LoVo (cell line): ENCODE data around the gene HTT-AS.

Experiments used
- DNase-seq: peaks from one replicate; pipeline ENCODE4 v3.0.0-alpha.2; 2016; ENCODE audit warnings: low spot score

The HTT-AS gene

DNA sequence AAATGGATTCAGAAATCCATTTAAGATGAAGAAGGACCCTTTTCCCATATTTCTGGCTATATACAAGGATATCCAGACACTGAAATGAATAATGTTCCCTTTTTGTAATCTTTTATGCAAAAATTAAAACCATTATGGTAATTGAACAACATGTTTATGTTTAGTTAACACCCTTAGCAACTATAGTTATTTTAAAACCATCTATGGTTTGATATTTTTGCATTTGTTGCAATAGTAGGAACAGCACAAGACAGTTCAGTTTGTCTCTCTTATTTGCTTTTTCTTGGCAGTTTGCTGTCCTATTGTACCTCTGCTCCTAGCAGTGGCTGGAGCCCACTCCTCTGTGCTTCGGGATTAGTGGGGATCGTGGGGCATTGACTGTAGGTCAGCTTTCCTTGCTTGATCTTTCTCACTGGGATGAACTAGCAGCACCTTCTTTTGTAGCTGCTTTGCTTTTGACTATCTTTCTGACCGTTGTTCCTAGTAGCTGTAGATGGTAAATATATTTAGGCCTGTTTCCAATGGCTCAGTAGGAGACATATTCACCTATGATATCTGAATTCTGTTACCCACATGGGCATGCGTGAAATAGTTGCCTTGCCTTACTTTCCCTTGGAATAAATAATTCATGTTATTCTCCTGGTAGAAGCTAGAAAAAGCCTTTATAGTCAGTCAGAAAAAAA, 12.9 kb upstream of the HTT-AS start:
- no peak for DNase-seq

DNA sequence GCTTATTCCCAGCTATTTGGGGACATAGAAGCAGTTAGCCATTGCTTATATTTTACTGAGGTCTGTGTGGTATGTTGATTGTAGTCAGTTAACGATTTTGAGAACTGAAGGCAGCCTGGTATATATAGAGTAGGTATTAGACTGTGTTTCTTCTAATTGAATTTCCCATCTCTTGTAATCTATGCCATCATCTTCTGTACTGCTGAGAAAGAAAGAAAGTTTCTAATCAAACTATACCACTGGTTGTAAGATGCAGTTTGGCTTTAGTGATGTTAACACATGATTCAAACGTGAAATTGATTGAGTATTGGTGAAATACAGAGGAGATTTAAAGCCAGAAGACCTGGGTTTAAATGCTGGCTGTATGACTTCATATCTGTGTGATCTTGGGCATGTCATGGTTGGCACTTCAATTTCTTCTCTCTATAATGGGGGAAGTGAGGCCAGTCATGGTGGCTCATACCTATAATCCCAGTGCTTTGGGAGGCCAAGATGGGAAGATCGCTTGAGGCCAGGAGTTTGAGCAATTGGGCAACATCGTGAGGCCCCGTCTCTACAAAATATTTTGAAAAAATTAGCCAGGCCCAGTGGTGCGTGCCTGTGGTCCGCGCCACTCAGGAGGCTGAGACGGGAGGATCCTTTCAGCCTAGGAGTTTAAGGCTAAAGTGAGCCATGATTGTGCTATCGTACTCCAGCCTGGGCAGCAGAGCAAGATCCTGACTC, 11.8 kb upstream of the HTT-AS start:
- no peak for DNase-seq

DNA sequence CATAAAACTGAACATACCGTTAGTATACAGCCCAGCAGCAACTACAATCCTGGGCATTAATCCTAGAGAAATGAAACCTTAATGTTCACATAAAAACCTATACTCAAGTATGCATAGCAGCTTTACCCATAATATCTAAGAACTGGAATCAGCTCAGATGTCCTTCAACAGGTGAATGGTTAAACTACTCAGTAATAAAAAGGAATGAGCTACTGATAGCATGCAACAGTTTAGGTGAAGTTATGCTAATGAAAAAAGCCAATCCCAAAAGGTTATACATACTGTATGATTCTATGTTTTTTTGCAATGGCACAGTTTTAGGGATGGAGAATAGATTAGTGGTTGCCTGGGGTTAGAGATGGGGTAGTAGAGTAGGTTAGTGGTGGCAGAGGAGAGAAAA, 9.4 kb upstream of the HTT-AS start:
- no peak for DNase-seq

DNA sequence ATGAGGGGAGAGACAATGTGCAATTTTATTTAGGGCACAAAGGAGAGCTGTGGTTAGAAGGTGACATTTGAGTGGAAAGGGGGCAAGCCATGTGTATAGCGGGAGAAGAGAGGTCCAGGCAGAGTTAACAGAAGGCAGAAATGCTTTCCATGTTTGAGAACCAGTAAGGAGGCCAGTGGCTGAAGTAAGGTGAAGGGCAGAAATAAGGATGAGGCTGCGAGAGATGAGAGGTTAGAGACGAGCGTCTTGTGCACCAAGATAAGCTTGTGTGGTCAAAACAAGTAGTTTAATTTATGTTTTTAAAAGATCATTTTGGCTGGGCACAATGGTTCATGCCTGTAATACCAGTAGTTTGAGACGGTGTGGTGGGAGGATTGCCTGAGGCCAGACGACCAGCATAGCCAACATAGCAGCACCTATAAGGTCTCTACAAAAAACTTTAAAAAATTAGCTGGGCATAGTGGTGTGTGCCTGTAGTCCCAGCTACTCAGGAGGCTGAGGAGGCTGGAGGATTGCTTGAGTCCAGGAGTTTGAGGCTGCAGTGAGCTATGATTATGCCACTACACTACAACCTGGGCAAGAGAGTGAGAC, 8.7 kb upstream of the HTT-AS start:
- no peak for DNase-seq

DNA sequence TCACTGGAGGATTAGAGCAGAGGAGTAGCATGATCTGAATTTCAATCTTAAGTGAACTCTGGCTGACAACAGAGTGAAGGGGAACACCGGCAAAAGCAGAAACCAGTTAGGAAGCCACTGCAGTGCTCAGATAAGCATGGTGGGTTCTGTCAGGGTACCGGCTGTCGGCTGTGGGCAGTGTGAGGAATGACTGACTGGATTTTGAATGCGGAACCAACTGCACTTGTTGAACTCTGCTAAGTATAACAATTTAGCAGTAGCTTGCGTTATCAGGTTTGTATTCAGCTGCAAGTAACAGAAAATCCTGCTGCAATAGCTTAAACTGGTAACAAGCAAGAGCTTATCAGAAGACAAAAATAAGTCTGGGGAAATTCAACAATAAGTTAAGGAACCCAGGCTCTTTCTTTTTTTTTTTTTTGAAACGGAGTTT, 5.4 kb upstream of the HTT-AS start:
- DNase-seq: no peak

DNA sequence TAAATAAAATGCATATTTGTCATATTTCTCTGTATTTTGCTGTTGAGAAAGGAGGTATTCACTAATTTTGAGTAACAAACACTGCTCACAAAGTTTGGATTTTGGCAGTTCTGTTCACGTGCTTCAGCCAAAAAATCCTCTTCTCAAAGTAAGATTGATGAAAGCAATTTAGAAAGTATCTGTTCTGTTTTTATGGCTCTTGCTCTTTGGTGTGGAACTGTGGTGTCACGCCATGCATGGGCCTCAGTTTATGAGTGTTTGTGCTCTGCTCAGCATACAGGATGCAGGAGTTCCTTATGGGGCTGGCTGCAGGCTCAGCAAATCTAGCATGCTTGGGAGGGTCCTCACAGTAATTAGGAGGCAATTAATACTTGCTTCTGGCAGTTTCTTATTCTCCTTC, 3.5 kb upstream of the HTT-AS start:
- DNase-seq: no peak

DNA sequence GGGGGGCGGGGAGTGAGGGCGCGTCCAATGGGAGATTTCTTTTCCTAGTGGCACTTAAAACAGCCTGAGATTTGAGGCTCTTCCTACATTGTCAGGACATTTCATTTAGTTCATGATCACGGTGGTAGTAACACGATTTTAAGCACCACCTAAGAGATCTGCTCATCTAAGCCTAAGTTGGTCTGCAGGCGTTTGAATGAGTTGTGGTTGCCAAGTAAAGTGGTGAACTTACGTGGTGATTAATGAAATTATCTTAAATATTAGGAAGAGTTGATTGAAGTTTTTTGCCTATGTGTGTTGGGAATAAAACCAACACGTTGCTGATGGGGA, 1.3 kb upstream of the HTT-AS start:
- no peak for DNase-seq

DNA sequence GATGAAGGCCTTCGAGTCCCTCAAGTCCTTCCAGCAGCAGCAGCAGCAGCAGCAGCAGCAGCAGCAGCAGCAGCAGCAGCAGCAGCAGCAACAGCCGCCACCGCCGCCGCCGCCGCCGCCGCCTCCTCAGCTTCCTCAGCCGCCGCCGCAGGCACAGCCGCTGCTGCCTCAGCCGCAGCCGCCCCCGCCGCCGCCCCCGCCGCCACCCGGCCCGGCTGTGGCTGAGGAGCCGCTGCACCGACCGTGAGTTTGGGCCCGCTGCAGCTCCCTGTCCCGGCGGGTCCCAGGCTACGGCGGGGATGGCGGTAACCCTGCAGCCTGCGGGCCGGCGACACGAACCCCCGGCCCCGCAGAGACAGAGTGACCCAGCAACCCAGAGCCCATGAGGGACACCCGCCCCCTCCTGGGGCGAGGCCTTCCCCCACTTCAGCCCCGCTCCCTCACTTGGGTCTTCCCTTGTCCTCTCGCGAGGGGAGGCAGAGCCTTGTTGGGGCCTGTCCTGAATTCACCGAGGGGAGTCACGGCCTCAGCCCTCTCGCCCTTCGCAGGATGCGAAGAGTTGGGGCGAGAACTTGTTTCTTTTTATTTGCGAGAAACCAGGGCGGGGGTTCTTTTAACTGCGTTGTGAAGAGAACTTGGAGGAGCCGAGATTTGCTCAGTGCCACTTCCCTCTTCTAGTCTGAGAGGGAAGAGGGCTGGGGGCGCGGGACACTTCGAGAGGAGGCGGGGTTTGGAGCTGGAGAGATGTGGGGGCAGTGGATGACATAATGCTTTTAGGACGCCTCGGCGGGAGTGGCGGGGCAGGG, 711 bp upstream of the HTT-AS start:
- DNase-seq: peak; percentile 52

DNA sequence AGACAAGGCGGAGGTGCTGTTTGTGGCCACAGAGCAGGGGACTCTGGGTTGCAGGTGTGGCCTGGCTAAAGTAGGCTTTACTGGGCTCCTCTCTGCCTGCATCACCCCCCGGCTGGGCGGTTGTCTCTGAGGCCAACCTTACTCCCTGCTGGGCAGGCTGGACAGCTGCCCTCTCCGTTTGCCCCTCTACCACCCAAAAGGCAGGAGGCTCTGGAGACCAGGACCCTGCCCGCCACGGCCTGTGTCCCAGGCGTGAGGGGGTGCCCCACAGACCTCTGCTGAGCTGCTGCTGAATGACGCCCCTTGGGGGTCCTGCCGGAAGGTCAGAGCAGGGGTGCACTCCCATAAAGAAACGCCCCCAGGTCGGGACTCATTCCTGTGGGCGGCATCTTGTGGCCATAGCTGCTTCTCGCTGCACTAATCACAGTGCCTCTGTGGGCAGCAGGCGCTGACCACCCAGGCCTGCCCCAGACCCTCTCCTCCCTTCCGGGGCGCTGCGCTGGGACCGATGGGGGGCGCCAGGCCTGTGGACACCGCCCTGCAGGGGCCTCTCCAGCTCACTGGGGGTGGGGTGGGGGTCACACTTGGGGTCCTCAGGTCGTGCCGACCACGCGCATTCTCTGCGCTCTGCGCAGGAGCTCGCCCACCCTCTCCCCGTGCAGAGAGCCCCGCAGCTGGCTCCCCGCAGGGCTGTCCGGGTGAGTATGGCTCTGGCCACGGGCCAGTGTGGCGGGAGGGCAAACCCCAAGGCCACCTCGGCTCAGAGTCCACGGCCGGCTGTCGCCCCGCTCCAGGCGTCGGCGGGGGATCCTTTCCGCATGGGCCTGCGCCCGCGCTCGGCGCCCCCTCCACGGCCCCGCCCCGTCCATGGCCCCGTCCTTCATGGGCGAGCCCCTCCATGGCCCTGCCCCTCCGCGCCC, 920 bp downstream of the HTT-AS start:
- DNase-seq: no peak

DNA sequence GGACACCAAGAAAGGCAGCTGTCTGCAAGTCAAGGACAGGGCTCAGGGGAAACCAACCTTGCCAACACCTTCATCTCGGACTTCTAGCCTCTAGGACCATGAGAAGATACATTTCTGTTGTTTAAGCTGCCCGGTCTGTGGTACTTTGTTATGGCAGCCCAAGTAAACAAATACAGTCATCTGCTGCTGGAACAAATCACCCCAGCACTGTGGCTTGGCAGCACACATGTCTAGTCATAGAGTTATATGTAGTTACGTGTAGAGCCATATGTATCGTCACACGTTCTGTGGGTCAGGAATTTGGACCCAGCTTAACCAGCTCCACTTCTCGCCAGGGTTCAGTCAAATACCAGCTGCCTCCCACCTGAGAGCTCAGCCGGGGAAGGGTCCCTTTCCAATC, 2.5 kb downstream of the HTT-AS start:
- DNase-seq: no peak

DNA sequence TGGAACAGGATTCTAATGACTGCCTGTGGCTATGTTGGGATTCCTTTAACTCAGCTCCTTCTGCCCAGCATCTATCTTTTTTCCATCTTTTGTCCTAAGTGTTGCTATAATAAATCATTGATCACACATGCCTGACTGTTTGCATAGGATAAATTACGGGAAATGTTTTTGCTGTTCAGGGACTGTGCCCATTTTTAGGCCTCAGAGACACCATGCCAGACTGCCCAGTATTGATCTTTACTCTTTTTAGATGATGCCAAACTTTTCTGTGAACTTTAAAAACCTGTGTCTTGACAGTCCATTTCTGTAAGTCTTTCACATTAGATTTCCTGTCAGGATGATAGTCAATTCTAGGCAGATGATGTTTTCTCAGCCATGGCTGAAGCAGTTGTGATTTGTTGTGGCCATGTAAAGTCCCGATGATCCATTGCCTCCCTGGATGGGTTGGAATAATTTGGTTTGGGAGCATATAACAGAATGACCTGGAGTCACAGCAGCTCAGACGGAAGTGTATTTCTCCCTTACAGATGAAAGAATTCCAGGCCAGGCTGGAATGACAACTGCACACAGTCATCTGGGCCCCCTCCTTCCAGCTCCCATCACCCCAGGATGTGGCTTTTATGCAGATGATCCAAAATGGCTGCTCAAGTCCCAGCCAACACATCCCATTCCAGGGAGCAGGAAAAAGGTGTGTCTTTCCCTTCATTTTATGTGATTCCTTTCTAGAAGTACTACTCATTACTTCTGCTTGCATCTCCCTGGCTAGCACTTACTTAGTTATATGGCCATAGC, 3.4 kb downstream of the HTT-AS start:
- DNase-seq: no peak

DNA sequence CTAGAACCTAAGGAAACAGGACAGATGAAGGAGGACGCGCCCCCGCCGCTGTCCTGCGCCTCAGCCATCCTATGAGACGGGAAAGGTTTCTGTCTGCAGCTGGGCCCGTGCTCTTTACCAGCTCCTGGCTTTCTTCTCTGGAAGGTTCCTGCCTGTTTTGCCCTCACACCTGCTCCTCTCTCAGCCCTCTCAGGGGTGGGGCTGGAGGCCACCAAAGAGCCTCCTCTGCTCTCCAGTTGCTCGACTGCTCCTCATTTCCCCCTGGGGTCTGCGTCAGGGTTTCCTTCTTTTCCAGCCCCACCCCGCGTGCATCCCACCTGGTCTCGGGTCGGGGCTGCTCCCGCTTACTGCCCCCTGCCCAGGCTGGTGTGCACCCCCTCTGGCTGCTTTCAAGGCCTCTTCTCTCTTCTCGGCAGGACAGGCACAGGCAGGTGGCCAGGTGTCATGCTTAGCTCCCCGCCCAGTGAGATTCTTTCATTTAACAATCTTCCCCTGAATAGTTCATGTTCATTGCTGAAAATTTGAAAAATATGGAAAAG, 4.6 kb downstream of the HTT-AS start:
- DNase-seq: no peak

DNA sequence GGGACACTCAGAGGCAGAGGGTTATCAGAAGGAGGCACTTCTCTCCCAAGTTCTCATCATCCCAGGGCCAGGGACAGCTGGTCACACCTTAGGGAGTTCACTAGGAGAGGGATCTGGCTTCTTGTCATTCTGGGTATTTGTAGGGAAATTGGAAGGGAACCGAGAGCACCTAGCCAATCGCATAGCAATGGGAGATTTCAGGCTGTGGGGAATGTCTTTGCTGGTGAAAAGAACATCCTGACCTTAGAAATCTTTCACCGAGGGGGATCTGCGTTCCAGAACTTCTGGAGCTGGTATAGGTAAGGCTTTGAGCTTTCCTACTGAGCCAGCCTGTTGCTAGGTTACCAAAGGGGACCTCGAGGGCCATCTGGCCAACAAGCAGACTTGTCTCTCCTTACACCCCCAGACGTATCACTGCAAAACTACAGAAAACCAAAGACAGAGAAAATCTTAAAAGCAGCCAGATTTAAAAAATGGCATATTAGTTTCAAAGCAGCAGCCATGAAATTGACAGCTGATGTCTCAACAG, 6.8 kb downstream of the HTT-AS start:
- no peak for DNase-seq

DNA sequence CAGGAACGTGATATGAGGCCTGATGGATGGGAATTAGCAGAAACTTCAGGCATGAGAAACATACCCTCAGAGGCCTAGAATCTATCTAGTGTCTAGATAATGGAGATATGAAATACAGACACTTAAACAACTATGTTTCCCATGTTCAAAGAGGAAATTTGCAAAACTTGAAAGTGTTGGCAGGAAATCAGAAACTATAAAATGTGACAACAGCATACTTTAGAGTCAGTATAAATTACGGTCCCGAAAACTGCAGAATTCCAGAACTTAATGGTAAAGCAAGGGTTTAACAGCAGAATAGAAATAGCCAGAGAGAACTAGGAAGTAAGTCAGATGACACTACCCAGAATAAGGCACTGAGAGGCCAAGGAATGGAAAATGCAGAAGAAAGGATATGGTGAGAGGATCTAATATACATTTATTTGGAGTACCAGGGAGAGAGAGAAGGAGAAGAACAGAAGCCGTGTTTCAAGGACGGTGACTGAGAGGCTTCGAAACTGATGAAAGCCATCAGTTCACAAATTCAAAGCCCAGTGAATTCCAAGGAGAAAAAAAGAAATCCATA, 7.4 kb downstream of the HTT-AS start:
- no peak for DNase-seq

DNA sequence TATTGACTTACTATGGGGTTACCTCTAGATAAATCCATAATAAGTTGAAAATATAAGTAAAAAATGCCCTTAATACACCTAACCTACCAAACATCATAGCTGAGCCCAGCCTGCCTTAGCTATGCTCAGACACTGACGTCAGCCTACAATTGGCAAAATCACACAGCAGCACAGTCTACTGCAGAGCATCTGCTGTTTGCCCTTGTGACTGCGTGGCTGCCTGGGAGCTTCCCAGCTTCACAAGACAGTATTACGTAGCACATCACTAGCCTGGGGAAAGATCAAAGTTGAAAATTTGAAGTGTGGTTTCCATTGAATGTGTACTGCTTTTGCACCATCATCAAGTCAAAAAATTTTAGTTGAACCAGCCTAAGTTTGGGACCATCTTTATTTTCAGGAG, 8.8 kb downstream of the HTT-AS start:
- DNase-seq: no peak

DNA sequence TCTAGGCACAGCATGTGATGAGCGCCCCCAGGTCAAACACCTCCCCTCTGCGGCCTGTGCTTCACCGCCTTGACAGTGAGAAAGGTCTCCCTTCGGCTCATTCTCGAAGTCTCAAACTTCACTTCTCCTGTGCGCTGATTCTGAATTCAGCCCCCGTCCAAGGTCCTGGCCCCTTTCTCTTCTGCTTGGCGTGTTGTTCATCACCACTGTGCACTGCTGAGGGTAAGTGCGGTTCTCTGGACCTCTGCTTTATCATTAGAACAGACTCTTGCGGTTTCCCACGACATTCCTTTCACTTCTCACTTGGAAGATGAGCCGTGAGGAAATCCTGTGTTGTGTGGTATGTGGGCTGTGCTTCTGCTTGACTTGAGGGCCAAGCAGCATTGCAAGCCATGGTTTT, 11.9 kb downstream of the HTT-AS start:
- no peak for DNase-seq

DNA sequence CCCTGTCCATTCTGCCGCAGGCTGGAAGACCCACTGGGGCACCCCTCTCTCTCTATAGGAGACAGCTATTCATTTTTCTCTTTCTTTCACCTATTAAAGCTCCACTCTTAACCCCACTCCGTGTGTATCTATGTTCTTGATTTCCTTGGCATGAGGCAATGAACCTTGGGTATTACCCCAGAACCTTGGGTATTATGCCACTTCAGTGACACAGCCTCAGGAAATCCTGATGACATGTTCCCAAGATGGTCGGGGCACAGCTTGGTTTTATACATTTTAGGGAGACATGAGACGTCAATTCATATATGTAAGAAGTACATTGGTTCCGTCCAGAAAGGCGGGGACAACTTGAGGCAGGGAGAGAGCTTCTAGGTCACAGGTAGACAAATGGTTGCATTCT, 13.4 kb downstream of the HTT-AS start:
- no peak for DNase-seq

DNA sequence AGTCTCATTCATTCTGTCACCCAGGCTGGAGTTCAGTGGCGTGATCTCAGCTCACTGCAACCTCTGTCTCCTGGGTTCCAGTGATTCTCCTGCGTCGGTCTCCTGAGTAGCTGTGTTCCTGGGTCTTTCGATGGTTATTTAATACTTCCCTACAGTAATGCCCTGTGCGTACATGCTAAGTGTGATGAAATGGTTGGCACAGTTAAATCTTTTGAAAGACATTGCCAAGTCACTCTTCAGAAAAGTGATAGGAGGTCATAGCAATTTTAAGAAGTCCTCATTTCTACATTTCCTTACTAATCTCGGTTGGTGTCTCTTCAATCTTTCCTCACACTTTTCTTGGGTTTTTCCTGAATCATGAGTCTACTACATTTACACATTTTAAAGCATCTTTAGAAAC, 14.4 kb downstream of the HTT-AS start:
- DNase-seq: no peak

DNA sequence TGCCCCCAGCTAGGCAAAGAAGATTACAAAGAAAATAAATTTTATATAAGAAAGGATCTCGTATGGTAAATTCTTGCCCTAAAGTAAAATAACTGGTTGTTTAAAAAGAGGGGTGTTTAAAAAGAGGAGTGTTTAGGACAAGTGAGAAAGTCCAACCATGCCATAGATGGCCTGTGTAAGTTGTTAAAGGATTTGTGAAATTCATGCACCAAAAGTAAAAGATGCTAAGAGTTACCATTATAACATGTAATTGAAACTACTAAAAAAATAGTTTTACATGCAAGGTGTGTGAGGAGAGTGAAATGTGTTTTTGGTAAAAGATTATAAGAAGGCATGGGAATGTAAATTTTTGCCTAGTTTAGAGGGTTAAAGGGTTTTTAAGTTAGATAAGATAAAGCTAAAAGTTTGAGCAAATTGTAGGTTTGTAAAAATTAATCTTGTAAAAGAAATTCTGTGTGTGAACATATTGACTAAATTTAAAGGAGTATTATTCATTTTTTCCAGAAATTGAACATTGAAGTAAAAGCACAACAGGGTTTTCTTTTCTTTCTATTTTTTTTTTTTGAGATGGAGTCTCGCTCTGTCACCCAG, 20.1 kb downstream of the HTT-AS start:
- DNase-seq: no peak
